Mesodermal cell (in vitro differentiated cells): ENCODE results near the gene SCAP.
"Not testable (repeated sequence)": the region's sequence is repeated elsewhere in the genome, so short reads cannot be mapped to it uniquely, and the experiment has no call there.

Source experiments
- H3K27ac ChIP-seq: 2 replicates; pipeline ENCODE4 v1.7.0; 2013; ENCODE audit warnings: mild to moderate bottlenecking, low read depth, low read length, moderate library complexity; ENCODE audit not compliant: severe bottlenecking
- H3K36me3 ChIP-seq: 2 replicates; pipeline ENCODE4 v1.7.1; 2013; ENCODE audit warnings: mild to moderate bottlenecking, low read length, moderate library complexity; ENCODE audit not compliant: control insufficient read depth, insufficient read depth
- H3K4me1 ChIP-seq: one replicate; pipeline ENCODE4 v1.7.1; 2013; ENCODE audit warnings: mild to moderate bottlenecking, low read length; ENCODE audit not compliant: insufficient read depth, control insufficient read depth, poor library complexity, severe bottlenecking
- H3K4me3 ChIP-seq: 2 replicates; pipeline ENCODE4 v1.7.0; 2013; ENCODE audit warnings: low read length, control low read depth, mild to moderate bottlenecking; ENCODE audit not compliant: insufficient read depth, poor library complexity, severe bottlenecking; ENCODE audit errors: extremely low read depth
- H3K9me3 ChIP-seq: 2 replicates; pipeline ENCODE4 v1.7.1; 2013; ENCODE audit warnings: mild to moderate bottlenecking, low read length, moderate library complexity; ENCODE audit not compliant: control insufficient read depth
- WGBS, 2 experiments: methylation state at CpG; one replicate each; pipeline ENCODE4 v1.1.5; 2013; ENCODE audit warnings: missing lambda C conversion rate in 2 of 2; ENCODE audit not compliant: insufficient coverage in 2 of 2; 5-methylcytosine and 5-hydroxymethylcytosine counted together

SCAP gene

DNA sequence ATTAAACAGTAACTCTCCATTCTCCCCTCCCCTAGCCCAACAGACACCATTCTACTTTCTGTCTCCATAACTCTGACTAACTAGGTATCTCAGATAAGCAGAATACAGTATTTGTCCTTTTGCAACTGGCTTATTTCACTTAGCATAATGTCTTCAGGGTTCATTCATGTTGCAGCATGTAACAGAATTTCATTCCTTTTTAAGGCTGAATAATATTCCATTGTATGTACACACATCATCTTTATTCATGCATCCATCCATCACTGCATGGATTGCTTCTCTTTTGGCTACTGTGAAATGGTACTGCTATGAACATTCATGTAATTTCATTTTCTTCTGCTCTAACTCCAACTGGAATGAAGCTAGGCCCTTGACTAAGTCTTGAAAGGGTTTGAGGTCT is 96.9 kb downstream of the SCAP start:
- no peaks in the 10 kb centered on the region for H3K9me3 ChIP-seq
- no peak overlapping the region for H3K4me3 ChIP-seq
- peaks cover 8% of the 10 kb centered on the region for H3K4me1 ChIP-seq
- peaks cover 5% of the 10 kb centered on the region for H3K36me3 ChIP-seq
- no peak overlapping the region for H3K27ac ChIP-seq

DNA sequence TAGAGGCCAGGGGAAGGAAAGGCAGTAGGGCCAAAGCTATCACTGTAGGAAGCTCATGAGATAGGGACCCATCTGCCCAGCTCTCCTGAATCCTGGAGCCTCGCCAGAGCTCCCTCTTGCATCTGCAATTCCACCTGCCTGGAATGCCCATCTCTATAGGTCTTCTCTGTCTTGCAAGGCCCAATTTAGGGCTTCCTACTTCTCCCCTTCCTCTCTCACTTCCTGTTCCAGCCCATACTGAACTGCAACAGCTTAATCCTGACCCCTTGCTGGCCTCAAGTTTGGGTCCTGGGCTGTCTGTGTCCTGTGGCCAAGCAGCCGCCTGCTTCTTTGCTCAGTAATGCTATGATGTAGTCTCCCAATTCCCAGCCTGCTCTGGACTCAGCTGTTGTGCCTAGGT is 98.6 kb downstream of the SCAP start:
- Histone ChIP-seq H3K27ac (no peak overlapping the region), H3K9me3 (no peaks in the 10 kb centered on the region), H3K4me1 (peaks cover 4% of the 10 kb centered on the region), H3K4me3 (no peak overlapping the region), H3K36me3 (no peaks in the 10 kb centered on the region)
- WGBS, 2 experiments, result 92% methylated on average over 2 of the region's 2 CpGs

DNA sequence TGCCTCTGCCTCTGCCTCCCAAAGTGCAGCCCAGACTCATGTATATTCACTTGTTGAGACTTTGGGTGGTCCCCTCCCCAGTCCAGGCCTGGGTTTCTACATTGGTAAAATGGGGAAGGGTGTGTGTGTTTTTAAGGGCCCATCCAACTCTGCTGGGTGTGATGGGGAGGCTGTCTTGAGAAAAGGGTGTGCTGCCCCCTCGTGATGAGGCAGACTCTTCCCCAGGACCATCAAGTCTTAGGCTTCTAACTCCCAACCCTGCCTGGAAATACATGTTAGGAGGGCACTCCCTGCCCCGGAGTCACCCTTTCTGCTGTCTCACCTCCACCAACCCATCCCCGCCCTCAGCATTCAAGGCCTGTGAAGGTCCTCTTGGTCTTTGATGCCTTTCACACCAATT is 99.3 kb downstream of the SCAP start:
- no peaks in the 10 kb centered on the region for H3K36me3 ChIP-seq
- 72 to 84% methylated on average over 3 of the region's 3 CpGs for WGBS, 2 experiments
- H3K4me3 ChIP-seq, result no peak overlapping the region
- no peak overlapping the region for H3K27ac ChIP-seq
- H3K9me3 ChIP-seq, result no peaks in the 10 kb centered on the region
- no peaks in the 10 kb centered on the region for H3K4me1 ChIP-seq

DNA sequence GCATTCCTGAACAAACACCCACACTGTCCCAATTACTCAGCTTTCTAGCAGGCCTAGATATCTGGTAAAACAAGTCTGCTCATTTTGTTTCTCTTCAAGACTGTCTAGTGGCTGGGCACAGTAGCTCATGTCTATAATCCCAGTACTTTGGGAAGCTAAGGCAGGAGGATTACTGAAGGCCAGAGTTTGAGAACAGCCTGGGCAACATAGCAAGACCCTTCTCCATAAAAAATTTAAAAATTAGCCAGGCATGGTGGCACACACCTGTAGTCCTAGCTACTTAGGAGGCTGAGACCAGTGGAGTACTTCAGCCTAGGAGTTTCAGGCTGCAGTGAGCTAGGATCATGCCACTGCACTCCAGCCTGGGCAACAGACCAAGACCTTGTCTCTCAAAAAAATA is 101.2 kb downstream of the SCAP start:
- H3K4me3 ChIP-seq, result no peak overlapping the region
- no peaks in the 10 kb centered on the region for H3K9me3 ChIP-seq
- no peaks in the 10 kb centered on the region for H3K4me1 ChIP-seq
- H3K36me3 ChIP-seq, result no peaks in the 10 kb centered on the region
- no peak overlapping the region for H3K27ac ChIP-seq

DNA sequence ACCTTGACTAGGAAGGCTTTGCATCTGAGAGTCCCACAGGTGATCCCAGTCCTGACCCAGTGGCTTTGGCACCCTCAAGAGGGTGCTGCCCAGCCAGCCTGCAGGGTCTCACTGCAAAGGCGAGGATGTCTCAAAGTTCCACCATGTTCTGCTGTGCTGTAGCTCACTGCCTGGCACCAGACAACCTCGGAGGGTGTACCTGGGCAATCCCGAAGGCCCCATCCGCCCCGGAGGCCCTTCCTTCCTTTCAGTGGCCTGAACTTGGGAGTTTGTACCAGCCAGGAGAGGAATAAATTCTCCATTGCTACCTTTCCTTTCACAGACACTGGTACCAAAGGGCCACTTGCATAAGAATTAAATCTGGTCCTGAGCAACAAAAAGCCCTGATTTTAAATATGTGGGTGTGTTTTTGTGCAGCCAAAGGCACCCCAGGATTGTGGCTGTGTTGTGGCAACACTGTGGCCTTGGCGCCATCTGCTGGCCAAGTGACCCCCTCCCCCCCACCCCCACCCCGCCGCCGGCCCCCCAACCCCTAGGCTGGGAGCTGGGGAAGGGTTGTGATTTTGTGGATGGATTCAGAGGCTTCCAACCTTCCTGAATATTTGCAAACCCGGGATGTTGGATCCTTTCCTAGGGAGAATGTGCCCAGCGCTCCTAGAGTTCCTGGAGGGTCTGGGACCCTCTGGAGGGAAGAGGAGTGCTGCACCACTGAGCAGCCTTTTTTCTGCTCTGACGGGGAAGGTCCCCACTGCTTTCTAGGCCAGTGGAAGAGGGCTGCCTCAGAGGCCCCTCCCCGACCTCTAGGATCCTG is 104.6 kb downstream of the SCAP start:
- Histone ChIP-seq H3K4me1 (no peaks in the 10 kb centered on the region), H3K36me3 (no peaks in the 10 kb centered on the region), H3K4me3 (no peak overlapping the region), H3K27ac (no peak overlapping the region), H3K9me3 (no peaks in the 10 kb centered on the region)
- WGBS, 2 experiments, result 61 to 80% methylated on average over 6 to 8 of the region's 13 CpGs

DNA sequence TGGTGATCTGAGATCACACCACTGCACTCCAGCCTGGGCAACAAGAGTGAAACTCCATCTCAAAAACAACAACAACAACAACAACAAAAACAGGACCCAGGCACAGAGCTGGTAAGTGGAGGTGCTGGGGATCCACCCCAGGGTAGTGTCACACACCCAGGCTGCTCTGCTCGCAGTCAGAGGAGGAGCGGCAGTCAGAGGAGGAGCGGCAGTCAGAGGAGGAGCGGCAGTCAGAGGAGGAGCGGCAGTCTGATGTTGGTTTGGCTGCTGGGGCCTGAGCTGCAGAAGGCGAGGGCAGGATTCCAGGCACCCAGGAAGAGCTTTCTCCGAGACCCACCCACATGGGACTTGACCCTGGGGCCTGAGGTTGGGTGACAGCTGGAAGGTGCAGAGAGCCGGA is 105.7 kb downstream of the SCAP start:
- H3K4me1 ChIP-seq, H3K9me3 ChIP-seq, H3K4me3 ChIP-seq, H3K36me3 ChIP-seq, H3K27ac ChIP-seq: not testable (repeated sequence)
- WGBS, 2 experiments, result 100% methylated on average over 5 to 7 of the region's 8 CpGs

DNA sequence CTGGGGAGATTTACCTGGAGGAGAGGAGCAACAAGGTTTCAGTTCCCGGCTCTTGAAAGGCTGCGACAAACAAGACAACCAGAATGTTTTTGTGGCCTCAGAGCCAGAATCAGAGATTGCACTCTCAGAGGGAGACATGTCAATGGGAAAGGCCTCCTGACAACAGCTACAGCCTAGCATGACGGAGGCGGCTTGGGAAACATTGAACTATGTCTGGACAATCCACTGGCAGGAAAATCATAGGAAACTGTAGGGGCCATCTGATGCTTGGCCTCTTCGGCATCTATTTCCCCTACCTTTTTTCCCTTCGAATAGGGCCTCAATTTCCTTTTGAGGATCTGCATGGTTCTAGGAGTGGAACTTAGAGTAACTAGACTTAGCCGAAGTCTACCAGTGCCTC is 108.1 kb downstream of the SCAP start:
- H3K36me3 ChIP-seq, result no peaks in the 10 kb centered on the region
- 88 to 98% methylated on average over 5 of the region's 7 CpGs for WGBS, 2 experiments
- H3K9me3 ChIP-seq, result no peaks in the 10 kb centered on the region
- no peaks in the 10 kb centered on the region for H3K4me1 ChIP-seq
- no peak overlapping the region for H3K4me3 ChIP-seq
- H3K27ac ChIP-seq, result no peak overlapping the region

DNA sequence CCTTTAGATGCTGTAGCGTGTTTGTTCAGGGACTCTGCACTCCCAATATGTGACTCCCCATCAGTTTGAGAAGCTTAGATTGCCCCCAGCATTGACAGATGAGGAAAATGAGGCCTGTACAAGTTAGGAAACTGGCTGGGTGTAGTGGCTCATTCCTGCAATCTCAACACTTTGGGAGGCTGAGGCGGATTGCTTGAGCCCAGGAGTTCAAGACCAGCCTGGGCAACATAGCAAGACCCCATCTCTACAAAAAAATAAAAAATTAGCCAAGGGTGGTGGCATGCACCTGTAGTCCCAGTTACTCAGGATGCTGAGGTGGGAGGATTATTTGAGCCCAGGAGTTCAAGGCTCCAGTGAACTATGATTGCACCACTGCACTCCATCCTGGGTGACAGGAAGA is 108.9 kb downstream of the SCAP start:
- WGBS, 2 experiments, result 100% methylated on average over 1 of the region's 2 CpGs
- Histone ChIP-seq H3K4me3 (no peak overlapping the region), H3K4me1 (no peaks in the 10 kb centered on the region), H3K9me3 (no peaks in the 10 kb centered on the region), H3K36me3 (no peaks in the 10 kb centered on the region), H3K27ac (no peak overlapping the region)

DNA sequence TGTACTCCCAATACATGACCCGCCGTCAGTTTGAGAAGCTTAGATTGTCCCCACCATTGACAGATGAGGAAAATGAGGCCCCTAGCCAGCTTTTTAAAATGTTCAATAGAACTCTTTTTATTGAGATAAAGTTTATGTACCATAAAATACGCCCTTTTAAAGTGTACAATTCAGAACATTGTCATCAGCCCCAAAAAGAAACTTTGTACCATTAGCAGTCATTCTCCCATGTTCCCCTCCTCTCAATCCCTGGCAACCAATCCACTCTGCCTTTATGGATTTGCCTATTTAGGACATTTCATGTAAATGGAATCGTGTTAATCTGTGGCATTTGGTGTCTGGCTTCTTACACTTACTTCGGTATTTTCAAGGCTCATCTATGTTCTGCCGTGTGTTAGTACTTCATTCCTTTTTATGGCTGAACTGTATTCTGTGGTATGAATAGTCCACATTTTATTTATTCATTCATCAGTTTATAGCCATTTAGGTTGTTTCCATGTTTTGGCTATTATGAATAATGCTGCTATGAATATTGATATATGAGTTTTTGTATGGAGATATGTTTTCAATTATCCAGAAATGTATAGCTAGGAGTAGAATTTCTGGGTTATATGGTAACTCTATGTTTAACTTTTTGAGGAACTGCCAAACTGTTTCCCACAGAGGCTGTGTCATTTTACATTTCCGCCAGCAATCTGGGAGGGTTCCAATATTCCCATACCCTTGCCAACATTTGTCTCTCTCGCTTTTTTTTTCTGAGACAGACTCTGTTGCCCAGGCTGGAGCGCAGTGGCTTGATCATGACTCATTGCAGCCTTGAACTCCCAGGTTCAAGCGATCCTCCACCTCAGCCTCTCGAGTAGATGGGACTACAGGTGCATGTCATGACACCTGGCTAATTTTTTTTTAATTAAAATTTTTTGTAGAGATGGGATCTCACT is 110.3 kb downstream of the SCAP start:
- H3K36me3 ChIP-seq, result no peaks in the 10 kb centered on the region
- H3K9me3 ChIP-seq, result no peaks in the 10 kb centered on the region
- H3K4me1 ChIP-seq, result no peaks in the 10 kb centered on the region
- WGBS, 2 experiments, result 92 to 97% methylated on average over 8 to 9 of the region's 11 CpGs
- no peak overlapping the region for H3K27ac ChIP-seq
- H3K4me3 ChIP-seq, result no peak overlapping the region
